ENCODE results near the gene TUBGCP3.

GRCh38 chr13:112618501-112618900 is 30.5 kb upstream of the TUBGCP3 start:
- TF ChIP-seq EP300 (IDR thresholded peaks at IDR 0.05) (no peak), CTCF (IDR thresholded peaks at IDR 0.05) (no peak)

All from tibial nerve (tissue), 4 donors.